CD4-positive, alpha-beta T cell treated with Interleukin-6 for 4 hours (primary cell): ENCODE data around the gene POLDIP3.
"Not testable (repeated sequence)": the region's sequence is repeated elsewhere in the genome, so short reads cannot be mapped to it uniquely, and the experiment has no call there.

Experiments used
- DNase-seq: peaks from one replicate; pipeline ENCODE4 v3.0.0-alpha.2; 2020; ENCODE audit warnings: mixed read lengths

Gene POLDIP3

DNA sequence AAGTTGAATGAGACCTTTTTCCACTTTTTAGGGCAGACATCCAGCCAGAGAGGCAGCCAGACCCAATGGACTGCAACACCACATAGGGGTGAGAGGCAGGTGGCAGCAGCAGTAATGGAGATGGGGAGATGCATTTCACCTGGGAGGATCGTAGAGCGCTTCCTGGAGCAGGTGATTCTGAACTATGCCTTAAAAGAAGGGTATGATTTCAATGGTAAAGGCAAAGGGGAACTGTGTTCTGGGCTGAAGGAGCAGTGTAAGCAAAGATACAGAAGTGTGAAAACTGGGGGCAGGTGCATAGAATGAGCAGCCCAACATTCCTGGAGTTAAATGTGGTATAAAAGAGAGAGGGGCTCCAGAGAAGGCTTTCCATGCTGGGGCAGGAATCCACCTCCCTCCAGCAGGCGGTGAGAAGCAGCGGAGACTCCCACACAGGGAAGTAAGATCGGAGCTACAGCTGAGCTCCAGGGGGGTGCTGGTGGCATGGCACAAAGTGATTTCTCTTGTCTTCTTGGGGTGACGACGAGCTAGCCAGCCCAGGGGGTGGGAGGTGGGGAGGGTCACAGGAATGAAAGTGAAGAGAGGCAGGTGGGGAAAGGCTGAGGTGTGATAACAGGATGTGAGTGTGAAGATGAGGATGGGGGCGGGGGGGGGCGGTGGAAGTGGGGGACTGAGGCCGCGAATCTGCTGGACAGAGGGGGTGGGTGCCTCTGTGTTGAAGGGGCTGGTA, 65.2 kb downstream of the POLDIP3 start:
- DNase-seq: no peak

DNA sequence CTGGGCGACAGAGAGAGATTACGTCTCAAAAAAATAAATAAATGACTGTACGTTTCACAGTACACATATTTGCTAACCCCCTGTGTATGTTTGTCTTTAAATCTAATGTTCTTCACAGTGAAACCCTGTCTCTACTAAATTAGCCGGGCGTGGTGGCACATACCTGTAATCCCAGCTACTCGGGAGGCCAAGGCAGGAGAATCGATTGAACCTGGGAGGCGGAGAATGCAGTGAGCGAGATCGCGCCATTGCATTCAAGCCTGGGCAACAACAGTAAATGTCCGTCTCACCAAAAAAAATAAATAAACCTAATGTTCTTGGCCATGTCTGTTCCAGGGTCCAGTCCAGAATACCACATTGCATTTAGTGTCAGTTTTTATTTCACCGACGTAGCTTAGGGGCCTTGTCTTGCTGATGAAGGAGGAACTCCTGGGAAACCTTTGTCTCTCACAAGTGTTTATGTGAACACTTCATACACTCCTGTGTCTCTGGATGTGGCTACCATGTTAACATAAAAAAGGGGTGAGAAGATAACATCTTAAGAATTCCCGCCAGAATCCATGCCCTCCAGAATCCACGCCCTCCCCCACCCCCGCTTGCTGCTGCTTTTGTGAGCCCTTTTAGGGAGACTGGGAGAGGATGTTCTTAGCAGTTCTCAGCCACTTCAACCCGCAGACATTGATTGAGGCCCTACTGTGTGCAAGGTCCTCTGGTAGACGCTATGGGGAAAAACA, 65.9 kb downstream of the POLDIP3 start:
- DNase-seq: no peak

DNA sequence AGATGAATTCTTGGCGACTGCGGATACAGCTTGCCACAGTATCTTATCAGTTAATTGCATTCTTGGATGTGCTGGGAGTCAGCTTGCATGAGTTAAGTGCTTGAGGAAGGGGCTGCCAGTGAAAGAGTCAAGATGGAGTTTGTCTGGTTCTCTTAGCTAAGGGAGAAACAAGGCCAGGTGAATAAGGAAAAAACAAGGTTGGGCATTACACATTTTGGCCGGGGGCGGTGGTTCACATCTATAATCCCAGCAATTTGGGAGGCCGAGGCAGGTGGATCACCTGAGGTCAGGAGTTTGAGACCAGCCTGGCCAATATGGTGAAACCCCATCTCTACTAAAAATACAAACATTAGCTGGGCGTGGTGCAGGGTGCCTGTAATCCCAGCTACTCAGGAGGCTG, 66.6 kb downstream of the POLDIP3 start:
- DNase-seq: not testable (repeated sequence)

DNA sequence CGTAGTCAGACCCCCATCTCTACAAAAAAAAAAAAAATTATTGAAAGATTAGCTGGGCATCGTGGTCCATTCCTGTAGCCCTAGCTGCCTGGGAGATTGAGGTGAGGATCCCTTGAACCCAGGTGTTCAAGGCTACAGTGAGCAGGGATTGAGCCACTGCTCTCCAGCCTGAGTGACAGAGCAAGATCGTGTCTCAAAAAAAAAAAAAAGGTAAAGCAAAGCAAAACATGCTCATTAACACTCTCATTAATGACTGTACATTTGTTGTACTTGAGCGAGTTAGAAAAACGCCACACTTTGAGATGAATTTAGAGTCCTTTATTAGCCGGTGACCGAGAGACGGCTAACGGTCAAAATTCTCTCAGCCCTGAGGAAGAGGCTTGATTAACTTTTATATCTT, 67.1 kb downstream of the POLDIP3 start:
- no peak for DNase-seq

DNA sequence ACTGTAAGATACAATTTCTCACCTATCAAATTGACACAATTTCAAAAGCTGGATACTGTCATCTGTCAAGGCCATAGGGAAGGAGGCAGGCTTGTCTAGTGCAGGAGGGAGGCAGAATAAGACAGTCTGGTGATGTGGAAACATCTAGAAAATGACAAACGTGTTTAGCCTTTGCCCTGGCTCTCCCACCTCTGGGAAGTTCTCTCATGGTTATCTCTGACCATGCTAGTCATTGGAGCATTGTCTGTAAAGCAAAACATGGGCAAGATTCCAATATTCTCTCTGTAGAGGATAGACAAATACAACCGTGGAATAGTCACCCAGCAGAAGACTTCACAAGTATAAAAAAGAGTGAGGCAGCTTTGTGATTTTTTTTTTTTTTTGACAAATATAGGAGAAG, 70.0 kb downstream of the POLDIP3 start:
- DNase-seq: no peak

DNA sequence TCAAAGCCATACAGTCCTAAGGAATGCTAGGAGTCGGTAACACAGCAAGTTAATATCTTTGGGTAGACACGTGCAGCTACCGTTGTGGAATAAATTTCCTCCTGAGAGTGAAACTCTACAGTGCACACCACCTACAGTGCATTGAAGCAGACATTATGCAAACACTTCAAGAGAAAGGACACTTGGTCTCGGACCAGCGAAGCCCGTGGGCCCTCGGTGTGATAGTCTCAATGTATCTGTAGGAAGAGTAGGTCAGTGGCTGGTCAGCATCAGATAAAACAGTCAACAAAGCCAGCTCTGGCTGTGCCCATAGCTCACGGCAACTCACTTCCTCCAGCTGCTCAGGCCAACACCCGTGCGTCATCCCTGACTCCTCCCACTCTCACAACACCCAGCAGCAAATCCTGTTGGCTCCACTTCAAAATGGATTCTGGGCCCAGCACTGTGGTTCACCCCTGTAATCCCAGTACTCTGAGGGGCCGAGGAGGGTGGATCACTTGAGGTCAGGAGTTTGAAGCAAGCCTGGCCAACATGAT, 75.4 kb downstream of the POLDIP3 start:
- not testable (repeated sequence) for DNase-seq

DNA sequence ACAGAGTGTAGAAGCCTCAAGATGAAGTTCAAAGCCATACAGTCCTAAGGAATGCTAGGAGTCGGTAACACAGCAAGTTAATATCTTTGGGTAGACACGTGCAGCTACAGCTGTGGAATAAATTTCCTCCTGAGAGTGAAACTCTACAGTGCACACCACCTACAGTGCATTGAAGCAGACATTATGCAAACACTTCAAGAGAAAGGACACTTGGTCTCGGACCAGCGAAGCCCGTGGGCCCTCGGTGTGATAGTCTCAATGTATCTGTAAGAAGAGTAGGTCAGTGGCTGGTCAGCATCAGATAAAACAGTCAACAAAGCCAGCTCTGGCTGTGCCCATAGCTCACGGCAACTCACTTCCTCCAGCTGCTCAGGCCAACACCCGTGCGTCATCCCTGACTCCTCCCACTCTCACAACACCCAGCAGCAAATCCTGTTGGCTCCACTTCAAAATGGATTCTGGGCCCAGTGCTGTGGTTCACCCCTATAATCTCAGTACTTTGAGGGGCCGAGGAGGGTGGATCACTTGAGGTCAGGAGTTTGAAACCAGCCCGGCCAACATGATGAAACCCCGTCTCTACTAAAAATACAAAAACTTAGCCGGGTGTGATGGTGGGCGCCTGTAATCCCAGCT, 77.4 kb downstream of the POLDIP3 start:
- not testable (repeated sequence) for DNase-seq

DNA sequence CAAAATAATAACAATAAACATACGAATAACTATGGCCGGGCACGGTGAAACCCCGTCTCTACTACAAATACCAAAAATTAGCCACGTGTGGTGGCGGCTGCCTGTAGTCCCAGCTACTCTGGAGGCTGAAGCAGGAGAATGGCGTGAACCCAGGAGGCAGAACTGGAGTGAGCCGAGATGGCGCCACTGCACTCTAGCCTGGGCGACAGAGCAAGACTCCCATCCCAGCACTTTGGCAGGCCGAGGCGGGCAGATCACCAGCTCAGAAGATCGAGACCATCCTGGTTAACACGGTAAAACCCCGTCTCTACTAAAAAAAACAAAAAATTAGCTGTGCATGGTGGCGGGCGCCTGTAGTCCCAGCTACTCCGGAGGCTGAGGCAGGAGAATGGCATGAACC, 78.0 kb downstream of the POLDIP3 start:
- not testable (repeated sequence) for DNase-seq

DNA sequence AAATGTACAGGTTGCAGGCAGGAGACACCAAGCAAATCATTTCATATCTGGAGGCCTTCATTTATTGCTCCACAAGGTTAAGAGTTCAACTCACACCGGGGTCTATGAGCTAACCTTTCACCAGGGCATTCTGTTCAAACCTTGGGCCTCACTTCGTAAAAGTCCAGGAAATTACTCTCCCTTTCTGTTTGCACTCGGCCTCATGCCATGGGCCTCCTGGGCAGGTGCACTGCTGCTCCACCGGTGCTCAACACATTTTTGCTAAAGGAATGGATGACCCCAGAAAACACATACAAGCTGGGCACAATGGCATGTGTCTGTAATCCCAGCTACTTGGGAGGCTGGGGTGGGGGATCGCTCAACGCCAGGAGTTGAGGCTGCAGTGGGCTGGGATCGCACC, 78.5 kb downstream of the POLDIP3 start:
- DNase-seq: no peak

DNA sequence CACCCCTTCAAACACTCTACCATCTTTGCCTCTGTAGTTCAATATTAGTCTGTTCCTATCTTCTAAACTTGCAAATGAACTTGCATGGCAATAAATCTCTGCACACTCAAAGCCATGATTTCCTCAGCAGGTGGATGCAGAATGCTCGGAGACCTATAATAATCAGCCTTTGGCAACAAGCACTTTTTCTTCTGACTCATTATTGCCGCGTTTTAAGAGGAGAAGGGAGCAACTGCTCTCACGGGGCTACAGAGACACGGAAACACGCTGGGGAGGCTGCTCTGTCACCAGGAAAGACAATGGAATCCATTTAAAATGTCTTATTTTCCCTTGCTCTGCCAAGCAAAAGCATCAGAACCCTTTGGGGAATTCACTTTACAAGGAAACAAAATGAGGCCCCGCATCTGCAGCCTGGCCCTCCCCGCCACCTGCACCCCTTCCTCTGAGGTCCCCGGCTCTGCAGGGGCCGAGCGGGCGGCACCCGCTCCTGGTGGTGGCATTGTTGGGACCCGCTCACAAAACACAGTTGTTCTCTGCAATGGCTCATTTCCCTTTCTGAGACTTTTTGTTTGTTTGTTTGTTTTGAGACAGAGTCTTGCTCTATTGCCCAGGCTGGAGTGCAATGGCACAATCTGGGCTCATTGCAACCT, 79.5 kb downstream of the POLDIP3 start:
- DNase-seq: not testable (repeated sequence)
